ENCODE measurements around the gene CCDC194. TPM values are rescaled to one million over a fixed set of nuclear protein-coding genes. Genes with fewer than 3 reads are reported as not detected.

Gene CCDC194
- total and polyA plus RNA-seq, 2 of the 8 experiments (the other 6 are each of a cell fraction or from before 2014, with no cell fraction given): 0.33 TPM; not detected in 1

DNA sequence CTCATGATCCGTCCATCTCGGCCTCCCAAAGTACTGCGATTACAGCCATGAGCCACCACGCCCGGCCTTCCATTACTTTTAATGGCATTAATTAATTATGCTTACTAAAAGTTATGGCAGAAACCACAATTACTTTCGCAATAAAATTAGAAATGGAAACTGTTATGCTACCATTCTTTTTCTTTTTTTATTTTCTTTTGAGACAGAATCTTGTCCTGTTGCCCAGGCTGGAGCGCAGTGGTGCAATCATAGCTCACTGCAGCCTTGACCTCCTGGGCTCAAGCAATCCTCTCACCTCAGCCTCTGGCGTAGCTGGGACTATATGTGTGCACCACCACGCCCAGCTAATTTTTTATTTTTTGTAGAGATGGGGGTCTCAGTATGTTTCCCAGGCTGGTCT is 16.0 kb upstream of the CCDC194 start:
- peaks cover 0 to 3% (median 0%) of the 10 kb centered on the region in 4 experiments; a peak in 1 of 7 replicates for H3K27me3 ChIP-seq (replicated peaks in 1 of 4; ENCODE audit: control insufficient read depth in 3 of 4, extremely low read depth in 1 of 4, insufficient read depth in 3 of 4, low read length in 3 of 4)
- H2BK20ac ChIP-seq (ENCODE audit: low read length): no peak overlapping the region
- H3K14ac ChIP-seq (ENCODE audit: insufficient read length): no peak overlapping the region
- H3K9me3 ChIP-seq (ENCODE audit: insufficient read depth in 2 of 2, low read depth in 1 of 2, low read length in 1 of 2): no peaks in the 10 kb centered on the region
- H4K8ac ChIP-seq (ENCODE audit: extremely low read depth, insufficient read depth, low read length): no peak overlapping the region
- peaks cover 2% of the 10 kb centered on the region; the same call in 1 of the 2 replicates for H3K23me2 ChIP-seq (ENCODE audit: low read depth, low read length)
- no peak overlapping the region for H4K91ac ChIP-seq (replicated peaks; ENCODE audit: insufficient read length, low read length)
- no peak overlapping the region for H4K5ac ChIP-seq (ENCODE audit: insufficient read length, low read depth, low read length)
- H2BK5ac ChIP-seq (ENCODE audit: low read depth, low read length): no peak overlapping the region
- H3K4me2 ChIP-seq (ENCODE audit: insufficient read depth in 1 of 2, low read depth in 2 of 2, low read length in 2 of 2): no peak overlapping the region
- H2AK5ac ChIP-seq (ENCODE audit: low read depth, low read length): no peak overlapping the region
- H3K27ac ChIP-seq (ENCODE audit: low read depth, low read length): no peak overlapping the region
- no peak overlapping the region for H3K9ac ChIP-seq (replicated peaks in 1 of 4; ENCODE audit: extremely low read depth in 1 of 4, low read depth in 3 of 4, low read length in 3 of 4)
- H3K79me2 ChIP-seq (ENCODE audit: control insufficient read depth in 1 of 2, insufficient read depth in 2 of 2, low read length in 2 of 2): peaks cover 0 to 4% of the 10 kb centered on the region in 2 experiments; a peak in 1 of 4 replicates
- no peak overlapping the region for H2AFZ ChIP-seq (ENCODE audit: low read length)
- CTCF ChIA-PET (ENCODE audit: partially characterized antibody): interaction anchor here (0.6 to 1.3 kb wide), 5 partner anchors 10 to 196 kb away, joined by 3 to 4 read pairs (median 3); partner anchors contain the start of gene MVB12A
- no peaks in the 10 kb centered on the region for H4K20me1 ChIP-seq (replicated peaks in 1 of 2; ENCODE audit: control insufficient read depth in 1 of 2, insufficient read depth in 2 of 2, low read length in 2 of 2)
- H3K18ac ChIP-seq (ENCODE audit: extremely low read depth, low read length): no peak overlapping the region
- POLR2A ChIA-PET (ENCODE audit: partially characterized antibody): interaction anchor here (1.4 kb wide), 1 partner anchor 9 kb away, joined by 3 read pairs; the partner anchor contains the start of gene MVB12A
- no peak overlapping the region for H3K23ac ChIP-seq (ENCODE audit: insufficient read length)
- H3K79me1 ChIP-seq (ENCODE audit: low read depth, low read length): no peaks in the 10 kb centered on the region; the same call in 1 of the 2 replicates
- H3K36me3 ChIP-seq (ENCODE audit: control insufficient read depth in 2 of 4, insufficient read depth in 4 of 4, low read length in 3 of 4): peaks cover 0 to 7% (median 0%) of the 10 kb centered on the region in 4 experiments; a peak in 2 of 8 replicates
- peaks cover 0 to 21% (median 10%) of the 10 kb centered on the region in 4 experiments; a peak in 6 of 7 replicates for H3K4me1 ChIP-seq (replicated peaks in 1 of 4; ENCODE audit: control insufficient read depth in 3 of 4, insufficient read depth in 4 of 4, low read length in 3 of 4)
- H2BK12ac ChIP-seq (ENCODE audit: low read depth, low read length): no peak overlapping the region
- no peak for FAIRE-seq
- H3K4me3 ChIP-seq (ENCODE audit: extremely low read depth in 1 of 4, insufficient read depth in 2 of 4, low read depth in 3 of 4, low read length in 4 of 4): no peak overlapping the region
- no peak overlapping the region for H3K56ac ChIP-seq (replicated peaks; ENCODE audit: insufficient read length, low read depth, low read length)
- H3K4ac ChIP-seq (replicated peaks; ENCODE audit: insufficient read length, low read depth, low read length): no peak overlapping the region
- no peak overlapping the region for H2BK15ac ChIP-seq (ENCODE audit: low read length)
- no peak for DNase-seq (ENCODE audit: low read depth in 1 of 2, low spot score in 2 of 2)
- WGBS, 2 experiments (ENCODE audit: extremely low coverage in 1 of 2, insufficient coverage in 1 of 2, insufficient read length in 1 of 2, insufficient replicate concordance in 2 of 2, low coverage in 1 of 2, low lambda C conversion rate in 2 of 2, missing lambda C conversion rate in 1 of 2): 93% methylated on average over 9 of the region's 9 CpGs; no CpG with 5 or more reads in 1 of the 2 experiments
- no peak overlapping the region for H2BK120ac ChIP-seq (replicated peaks; ENCODE audit: low read depth, low read length)
- no peak for TF ChIP-seq RAD21 (IDR thresholded peaks at IDR 0.05 in 1 of 2, conservative IDR thresholded peaks at IDR 0.05 in 1 of 2; ENCODE audit: low read depth in 2 of 2, low read length in 2 of 2)
- TF ChIP-seq CBX5 (IDR thresholded peaks at IDR 0.05; ENCODE audit: low read depth, low read length): no peak
- no peak for TF ChIP-seq FOSL1 (IDR thresholded peaks at IDR 0.05; ENCODE audit: insufficient read depth, low read depth, low read length)
- no peak for TF ChIP-seq PHF8 (conservative IDR thresholded peaks at IDR 0.05; ENCODE audit: low read depth, low read length)
- no peak for TF ChIP-seq BACH1 (IDR thresholded peaks at IDR 0.05; ENCODE audit: low read length)
- TF ChIP-seq RXRA (IDR thresholded peaks at IDR 0.05; ENCODE audit: insufficient read depth, low read depth, low read length): no peak
- no peak for TF ChIP-seq NRF1 (IDR thresholded peaks at IDR 0.05; ENCODE audit: low read depth, low read length)
- no peak for TF ChIP-seq JUND (IDR thresholded peaks at IDR 0.05; ENCODE audit: low read length)
- TF ChIP-seq KDM5A (IDR thresholded peaks at IDR 0.05; ENCODE audit: low read length): no peak
- no peak for TF ChIP-seq POLR2AphosphoS5 (IDR thresholded peaks at IDR 0.05; ENCODE audit: low read depth, low read length)
- TF ChIP-seq TAF1 (IDR thresholded peaks at IDR 0.05; ENCODE audit: low read depth, low read length): no peak
- TF ChIP-seq RBBP5 (IDR thresholded peaks at IDR 0.05; ENCODE audit: borderline replicate concordance, low read depth, low read length): no peak
- TF ChIP-seq ZNF274 (IDR thresholded peaks at IDR 0.05; ENCODE audit: borderline replicate concordance, extremely low read depth, low read length): no peak
- no peak for TF ChIP-seq TAF7 (optimal IDR thresholded peaks at IDR 0.05; ENCODE audit: borderline replicate concordance, low read depth, low read length)
